SK-N-SH treated with all-trans-retinoic acid at 6 μM for 48 hours (cell line): ENCODE results near the gene ZNF343.

ENCODE experiments used
- CSDC2 ChIP-seq: fragments of 250-450 bp; sonication (Bioruptor Pico); IDR thresholded peaks from 2 replicates; pipeline ENCODE4 v1.5.0; 2020; ENCODE audit warnings: mild to moderate bottlenecking, moderate library complexity
- ESRRG ChIP-seq: fragments of 250-450 bp; sonication (Bioruptor Pico); IDR thresholded peaks from 2 replicates; pipeline ENCODE4 v1.6.1; 2021; ENCODE audit warnings: mild to moderate bottlenecking
- GLIS3 ChIP-seq: fragments of 250-450 bp; sonication (Bioruptor Pico); IDR thresholded peaks from 2 replicates; pipeline ENCODE4 v1.5.0; 2020; ENCODE audit warnings: mild to moderate bottlenecking, moderate library complexity
- RARB ChIP-seq: fragments of 250-450 bp; sonication (Bioruptor Pico); IDR thresholded peaks from 2 replicates; pipeline ENCODE4 v1.8.0; 2021; ENCODE audit warnings: mild to moderate bottlenecking, moderate library complexity
- SNAI2 ChIP-seq: fragments of 250-450 bp; sonication (Bioruptor Pico); IDR thresholded peaks from 2 replicates; pipeline ENCODE4 v1.5.0; 2020; ENCODE audit warnings: mild to moderate bottlenecking, moderate library complexity
- TCF4 ChIP-seq: fragments of 250-450 bp; sonication (Bioruptor Pico); IDR thresholded peaks from 2 replicates; pipeline ENCODE4 v1.8.0; 2021; ENCODE audit warnings: mild to moderate bottlenecking, moderate library complexity, borderline replicate concordance
- TOX ChIP-seq: fragments of 250-450 bp; sonication (Bioruptor Pico); IDR thresholded peaks from 2 replicates; pipeline ENCODE4 v1.8.0; 2021; ENCODE audit warnings: mild to moderate bottlenecking, moderate library complexity, borderline replicate concordance
- ZFP30 ChIP-seq: fragments of 450-650 bp; formaldehyde crosslinking; IDR thresholded peaks from 2 replicates; pipeline ENCODE4 v1.5.0; 2022; ENCODE audit warnings: mild to moderate bottlenecking, moderate library complexity
- ZNF565 ChIP-seq: fragments of 450-650 bp; formaldehyde crosslinking; conservative IDR thresholded peaks from 2 replicates; pipeline ENCODE4 v1.5.0; 2020; ENCODE audit warnings: low read depth, mild to moderate bottlenecking, moderate library complexity
- ZNF70 ChIP-seq: fragments of 450-650 bp; formaldehyde crosslinking; IDR thresholded peaks from 2 replicates; pipeline ENCODE4 v1.5.0; 2020; ENCODE audit warnings: mild to moderate bottlenecking, moderate library complexity
- ZNF8 ChIP-seq: fragments of 450-650 bp; formaldehyde crosslinking; IDR thresholded peaks from 2 replicates; pipeline ENCODE4 v1.5.0; 2020; ENCODE audit warnings: mild to moderate bottlenecking, moderate library complexity
- TF ChIP-seq, protein P1 (sequence below): fragments of 250-450 bp; sonication (Bioruptor Pico); IDR thresholded peaks from 2 replicates; pipeline ENCODE4 v1.5.0; 2020; ENCODE audit warnings: mild to moderate bottlenecking, moderate library complexity

DNA sequence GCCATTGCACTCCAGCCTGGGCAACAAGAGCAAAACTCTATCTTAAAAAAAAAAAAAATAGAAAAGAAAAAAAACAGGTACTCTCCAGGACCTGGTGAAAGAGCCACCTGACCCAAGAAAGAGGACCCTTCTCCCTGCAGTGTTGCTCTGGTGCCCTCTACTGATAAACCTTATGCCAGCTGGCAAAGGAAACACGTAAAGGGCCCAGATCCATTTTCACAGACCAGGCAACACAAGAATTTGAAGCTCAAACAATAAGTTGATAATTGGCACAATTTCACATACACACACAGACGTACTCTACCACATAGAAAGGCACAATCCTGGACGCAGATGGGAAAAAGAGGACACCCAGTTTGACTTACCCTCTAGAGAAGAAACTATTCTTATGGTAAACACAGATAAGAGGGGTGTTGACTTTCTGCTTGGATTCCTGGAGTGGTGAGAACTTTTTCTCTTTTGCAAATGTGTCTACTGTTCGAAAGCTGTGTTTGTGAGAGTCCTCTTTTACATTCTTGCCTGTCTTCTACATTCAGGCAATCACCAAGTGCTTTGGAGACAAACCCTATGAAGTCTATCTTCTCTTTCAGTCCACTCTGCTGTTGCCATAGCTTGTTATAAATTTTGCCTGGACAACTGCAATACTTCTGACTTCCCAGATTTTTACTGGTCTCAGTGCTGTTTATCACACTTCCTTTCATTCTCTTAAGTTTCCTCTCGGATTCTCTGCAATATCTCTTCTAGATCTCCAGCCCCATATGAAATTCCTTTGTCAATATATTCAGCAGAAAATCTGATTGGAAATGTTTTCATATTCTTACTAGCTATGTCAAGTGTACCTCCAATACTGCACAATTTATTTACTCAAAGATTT is 31.7 kb downstream of the ZNF343 start:
- TF ChIP-seq GLIS3 (CRISPR knock-in tag) = no peak
- no peak for TF ChIP-seq CSDC2 (CRISPR knock-in tag)
- no peak for TF ChIP-seq TCF4 (CRISPR knock-in tag)
- no peak for TF ChIP-seq ESRRG
- TF ChIP-seq SNAI2 (CRISPR knock-in tag) = no peak
- no peak for TF ChIP-seq ZNF565 (CRISPR knock-in tag)
- TF ChIP-seq ZNF8 = no peak
- TF ChIP-seq ZFP30 (CRISPR knock-in tag) = no peak
- no peak for TF ChIP-seq ZNF70 (CRISPR knock-in tag)
- no peak for TF ChIP-seq RARB (CRISPR knock-in tag)
- TF ChIP-seq, protein P1, sequence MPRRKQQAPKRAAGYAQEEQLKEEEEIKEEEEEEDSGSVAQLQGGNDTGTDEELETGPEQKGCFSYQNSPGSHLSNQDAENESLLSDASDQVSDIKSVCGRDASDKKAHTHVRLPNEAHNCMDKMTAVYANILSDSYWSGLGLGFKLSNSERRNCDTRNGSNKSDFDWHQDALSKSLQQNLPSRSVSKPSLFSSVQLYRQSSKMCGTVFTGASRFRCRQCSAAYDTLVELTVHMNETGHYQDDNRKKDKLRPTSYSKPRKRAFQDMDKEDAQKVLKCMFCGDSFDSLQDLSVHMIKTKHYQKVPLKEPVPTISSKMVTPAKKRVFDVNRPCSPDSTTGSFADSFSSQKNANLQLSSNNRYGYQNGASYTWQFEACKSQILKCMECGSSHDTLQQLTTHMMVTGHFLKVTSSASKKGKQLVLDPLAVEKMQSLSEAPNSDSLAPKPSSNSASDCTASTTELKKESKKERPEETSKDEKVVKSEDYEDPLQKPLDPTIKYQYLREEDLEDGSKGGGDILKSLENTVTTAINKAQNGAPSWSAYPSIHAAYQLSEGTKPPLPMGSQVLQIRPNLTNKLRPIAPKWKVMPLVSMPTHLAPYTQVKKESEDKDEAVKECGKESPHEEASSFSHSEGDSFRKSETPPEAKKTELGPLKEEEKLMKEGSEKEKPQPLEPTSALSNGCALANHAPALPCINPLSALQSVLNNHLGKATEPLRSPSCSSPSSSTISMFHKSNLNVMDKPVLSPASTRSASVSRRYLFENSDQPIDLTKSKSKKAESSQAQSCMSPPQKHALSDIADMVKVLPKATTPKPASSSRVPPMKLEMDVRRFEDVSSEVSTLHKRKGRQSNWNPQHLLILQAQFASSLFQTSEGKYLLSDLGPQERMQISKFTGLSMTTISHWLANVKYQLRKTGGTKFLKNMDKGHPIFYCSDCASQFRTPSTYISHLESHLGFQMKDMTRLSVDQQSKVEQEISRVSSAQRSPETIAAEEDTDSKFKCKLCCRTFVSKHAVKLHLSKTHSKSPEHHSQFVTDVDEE = no peak
- no peak for TF ChIP-seq TOX
